GM23248 (cell line): ENCODE results near the gene RPL26. TPM values are rescaled to one million over a fixed set of nuclear protein-coding genes. Genes with fewer than 3 reads are reported as not detected.

Experiments used
- DNase-seq: peaks from one replicate; pipeline ENCODE4 v3.0.0-alpha.2; 2015
- H2AFZ ChIP-seq: fragments of 200-600 bp; sonication (generic); 2 replicates; pipeline ENCODE4 v1.6.1; 2016; ENCODE audit warnings: antibody characterized with exemption
- H3F3A ChIP-seq: fragments of 200-600 bp; sonication (generic); 2 replicates; pipeline ENCODE4 v1.6.1; 2016; ENCODE audit warnings: mild to moderate bottlenecking, antibody characterized with exemption, mixed run types; ENCODE audit not compliant: insufficient read depth
- H3K27ac ChIP-seq: fragments of 200-600 bp; sonication (generic); 2 replicates; pipeline ENCODE4 v1.5.1; 2016; ENCODE audit warnings: mild to moderate bottlenecking
- H3K27me3 ChIP-seq: fragments of 200-600 bp; sonication (generic); replicated peaks from 2 replicates; pipeline ENCODE4 v1.6.1; 2016; ENCODE audit warnings: mild to moderate bottlenecking; ENCODE audit not compliant: insufficient read depth
- H3K36me3 ChIP-seq: fragments of 200-600 bp; sonication (generic); 2 replicates; pipeline ENCODE4 v1.6.1; 2016; ENCODE audit warnings: low read depth, mild to moderate bottlenecking
- H3K4me1 ChIP-seq: fragments of 200-600 bp; sonication (generic); 2 replicates; pipeline ENCODE4 v1.6.1; 2016; ENCODE audit warnings: mild to moderate bottlenecking; ENCODE audit not compliant: insufficient read depth
- H3K4me2 ChIP-seq: fragments of 200-600 bp; sonication (generic); one replicate; pipeline ENCODE4 v1.6.1; 2016; ENCODE audit warnings: mild to moderate bottlenecking; ENCODE audit not compliant: unreplicated experiment
- H3K4me3 ChIP-seq: fragments of 200-600 bp; sonication (generic); 2 replicates; pipeline ENCODE4 v1.5.1; 2016; ENCODE audit warnings: mild to moderate bottlenecking
- H3K79me2 ChIP-seq: fragments of 200-600 bp; sonication (generic); 2 replicates; pipeline ENCODE4 v1.6.1; 2016; ENCODE audit warnings: mild to moderate bottlenecking; ENCODE audit not compliant: insufficient read depth
- H3K9ac ChIP-seq: fragments of 200-600 bp; sonication (generic); 2 replicates; pipeline ENCODE4 v1.6.1; 2016; ENCODE audit warnings: mild to moderate bottlenecking
- H3K9me2 ChIP-seq: fragments of 200-600 bp; sonication (generic); 2 replicates; pipeline ENCODE4 v1.6.1; 2016; ENCODE audit warnings: mixed run types, mild to moderate bottlenecking, moderate library complexity; ENCODE audit not compliant: insufficient read depth
- H3K9me3 ChIP-seq: fragments of 200-600 bp; sonication (generic); one replicate; pipeline ENCODE4 v1.6.1; 2017; ENCODE audit warnings: low read depth
- H4K20me1 ChIP-seq: fragments of 200-600 bp; sonication (generic); 2 replicates; pipeline ENCODE4 v1.6.0; 2016; ENCODE audit not compliant: insufficient read depth
- EZH2 ChIP-seq: fragments of 200-600 bp; sonication (generic); IDR thresholded peaks from 2 replicates; pipeline ENCODE4 v1.6.1; 2018; ENCODE audit warnings: antibody characterized with exemption, mild to moderate bottlenecking; ENCODE audit not compliant: insufficient read depth, poor library complexity, severe bottlenecking
- EZH2phosphoT487 ChIP-seq: fragments of 200-600 bp; sonication (generic); IDR thresholded peaks from 2 replicates; pipeline ENCODE4 v1.6.1; 2018; ENCODE audit warnings: antibody characterized with exemption, moderate library complexity, mild to moderate bottlenecking, low read depth; ENCODE audit not compliant: insufficient read depth
- WGBS, 2 experiments: methylation state at CpG; one replicate each; pipeline ENCODE4 v1.1.6; 2015 to 2017; ENCODE audit warnings: low lambda C conversion rate in 2 of 2, low coverage in 1 of 2; ENCODE audit errors: missing lambda C conversion rate in 2 of 2; 5-methylcytosine and 5-hydroxymethylcytosine counted together
- in situ Hi-C: fragments of 300-500 bp; cut with MboI; formaldehyde crosslinking; loops from 2 replicates; pipeline ENCODE4 v1.15.0; 2020
- polyA plus RNA-seq: library from polyadenylated mRNA; unstranded; fragments of >200 nt; fragmentation: Nextera tagmentation; extraction: Ambion mirVana; gene quantifications from 2 replicates; pipeline ENCODE4 v1.2.1, GENCODE V29; 2016
- small RNA-seq: library from RNA; depleted of rRNA; stranded (forward); fragments of <200 nt; gene quantifications from one replicate; pipeline ENCODE3, GENCODE V24; 2014; ENCODE audit warnings: low read depth, low replicate concordance
- total RNA-seq: library from RNA; depleted of rRNA; stranded (reverse); fragments of >200 nt; shearing (Covaris generic); gene quantifications from 2 replicates; pipeline ENCODE4 v1.2.3, GENCODE V29; 2014; rRNA removed

Gene RPL26
- total and polyA plus RNA-seq, 2 experiments from 2014 or later: 522 to 2,122 TPM

- H3K36me3 ChIP-seq: no peaks in the 10 kb centered on the region
- H3K27ac ChIP-seq: no peak overlapping the region
- peak; percentile 35 for DNase-seq
- no peaks in the 10 kb centered on the region for H3K9me2 ChIP-seq
- no peaks in the 10 kb centered on the region for H3K27me3 ChIP-seq
- H3K9ac ChIP-seq: no peak overlapping the region
- TF ChIP-seq EZH2phosphoT487 (no peak), EZH2 (no peak)
- H3K79me2 ChIP-seq: no peaks in the 10 kb centered on the region
- H3K4me3 ChIP-seq: peak overlapping the region; percentile 31; the same call in 1 of the 2 replicates
- no peaks in the 10 kb centered on the region for H4K20me1 ChIP-seq
- peak overlapping the region; percentile 42 for H2AFZ ChIP-seq
- WGBS, 2 experiments: 7 to 8% methylated on average over 11 of the region's 11 CpGs
- in situ Hi-C loops: no loop called here
- peak overlapping the region; percentile 26 for H3K4me2 ChIP-seq
- no peaks in the 10 kb centered on the region for H3K9me3 ChIP-seq
- no peaks in the 10 kb centered on the region for H3K4me1 ChIP-seq
- no peaks in the 10 kb centered on the region for H3F3A ChIP-seq
Observed at GRCh38 chr17:8337802-8338752, 44.9 kb downstream of the RPL26 start.

GRCh38 chr17:8333281-8333680, 49.7 kb downstream of the RPL26 start:
- H3K9ac ChIP-seq: no peak overlapping the region
- H3K9me2 ChIP-seq: no peaks in the 10 kb centered on the region
- no peaks in the 10 kb centered on the region for H4K20me1 ChIP-seq
- no peak overlapping the region for H2AFZ ChIP-seq
- 70 to 89% methylated on average over 4 of the region's 4 CpGs for WGBS, 2 experiments
- TF ChIP-seq EZH2 (no peak), EZH2phosphoT487 (no peak)
- no peaks in the 10 kb centered on the region for H3K36me3 ChIP-seq
- H3F3A ChIP-seq: no peaks in the 10 kb centered on the region
- H3K4me2 ChIP-seq: no peak overlapping the region
- no peaks in the 10 kb centered on the region for H3K4me1 ChIP-seq
- no peaks in the 10 kb centered on the region for H3K79me2 ChIP-seq
- in situ Hi-C loops: no loop called here
- no peak for DNase-seq
- no peaks in the 10 kb centered on the region for H3K9me3 ChIP-seq
- H3K27ac ChIP-seq: no peak overlapping the region
- no peak overlapping the region for H3K4me3 ChIP-seq
- H3K27me3 ChIP-seq: no peaks in the 10 kb centered on the region

GRCh38 chr17:8332688-8333087, 50.3 kb downstream of the RPL26 start:
- WGBS, 2 experiments: 71 to 77% methylated on average over 5 of the region's 5 CpGs
- H3K4me2 ChIP-seq: no peak overlapping the region

GRCh38 chr17:8332128-8332527, 50.9 kb downstream of the RPL26 start:
- H3K9ac ChIP-seq: no peak overlapping the region
- H3K9me2 ChIP-seq: no peaks in the 10 kb centered on the region
- no peak overlapping the region for H3K27ac ChIP-seq
- H3F3A ChIP-seq: no peaks in the 10 kb centered on the region
- H3K27me3 ChIP-seq: no peaks in the 10 kb centered on the region
- no peak overlapping the region for H2AFZ ChIP-seq
- H3K79me2 ChIP-seq: no peaks in the 10 kb centered on the region
- DNase-seq: no peak
- in situ Hi-C loops: no loop called here
- no peak overlapping the region for H3K4me2 ChIP-seq
- 58 to 63% methylated on average over 2 of the region's 2 CpGs for WGBS, 2 experiments
- no peaks in the 10 kb centered on the region for H4K20me1 ChIP-seq
- H3K4me1 ChIP-seq: no peaks in the 10 kb centered on the region
- H3K36me3 ChIP-seq: no peaks in the 10 kb centered on the region
- H3K4me3 ChIP-seq: no peak overlapping the region
- TF ChIP-seq EZH2 (no peak), EZH2phosphoT487 (no peak)
- H3K9me3 ChIP-seq: no peaks in the 10 kb centered on the region

More at GRCh38 chr17:8332688-8333087, 50.3 kb downstream of the RPL26 start:
- no peaks in the 10 kb centered on the region for H3K27me3 ChIP-seq
- no peak overlapping the region for H2AFZ ChIP-seq
- H3K36me3 ChIP-seq: no peaks in the 10 kb centered on the region
- no peak overlapping the region for H3K9ac ChIP-seq
- no peaks in the 10 kb centered on the region for H4K20me1 ChIP-seq
- no peaks in the 10 kb centered on the region for H3K79me2 ChIP-seq
- H3K4me3 ChIP-seq: no peak overlapping the region
- H3F3A ChIP-seq: no peaks in the 10 kb centered on the region
- H3K9me3 ChIP-seq: no peaks in the 10 kb centered on the region
- no peaks in the 10 kb centered on the region for H3K9me2 ChIP-seq
- DNase-seq: no peak
- no peaks in the 10 kb centered on the region for H3K4me1 ChIP-seq
- in situ Hi-C loops: no loop called here
- H3K27ac ChIP-seq: no peak overlapping the region
- TF ChIP-seq EZH2phosphoT487: no peak

Small RNA genes within 50 kb of the gene (small RNA-seq; reads per million reads assigned to genes)
- gene RF00265: not detected

Other genes starting within 250 kb of the RPL26 start
- gene PER1, start 230.8 kb downstream of the RPL26 start, total RNA-seq: 4.4 and 5.1 TPM in 2 replicates
- 5.3 and 5.9 TPM in 2 replicates for gene PER1, start 230.8 kb downstream of the RPL26 start, polyA plus RNA-seq
- 6.2 and 6.5 TPM in 2 replicates for gene VAMP2, start 220.2 kb downstream of the RPL26 start, total RNA-seq
- 25.5 and 27.1 TPM in 2 replicates for gene VAMP2, start 220.2 kb downstream of the RPL26 start, polyA plus RNA-seq
- gene TMEM107, start 206.8 kb downstream of the RPL26 start, total RNA-seq: 11.6 TPM in 2 replicates
- 20.6 and 20.9 TPM in 2 replicates for gene TMEM107, start 206.8 kb downstream of the RPL26 start, polyA plus RNA-seq
- gene BORCS6, start 193.0 kb downstream of the RPL26 start, total RNA-seq: 3.9 and 5.6 TPM in 2 replicates
- 3.4 and 4.5 TPM in 2 replicates for gene BORCS6, start 193.0 kb downstream of the RPL26 start, polyA plus RNA-seq
- gene AURKB, start 172.6 kb downstream of the RPL26 start, total RNA-seq: 9.4 and 18.4 TPM in 2 replicates
- 22.9 and 24.1 TPM in 2 replicates for gene AURKB, start 172.6 kb downstream of the RPL26 start, polyA plus RNA-seq
- gene CTC1, start 135.1 kb downstream of the RPL26 start, total RNA-seq: 2.0 and 7.0 TPM in 2 replicates
- gene CTC1, start 135.1 kb downstream of the RPL26 start, polyA plus RNA-seq: 5.4 and 6.0 TPM in 2 replicates
- 13.4 and 33.0 TPM in 2 replicates for gene PFAS, start 133.9 kb downstream of the RPL26 start, total RNA-seq
- gene PFAS, start 133.9 kb downstream of the RPL26 start, polyA plus RNA-seq: 14.8 and 16.0 TPM in 2 replicates
- gene RANGRF, start 94.5 kb downstream of the RPL26 start, total RNA-seq: 4.8 and 13.8 TPM in 2 replicates
- 29.7 and 30.3 TPM in 2 replicates for gene RANGRF, start 94.5 kb downstream of the RPL26 start, polyA plus RNA-seq
- gene SLC25A35, start 87.8 kb downstream of the RPL26 start, total RNA-seq: 0.65 and 2.0 TPM in 2 replicates
- 1.2 and 2.0 TPM in 2 replicates for gene SLC25A35, start 87.8 kb downstream of the RPL26 start, polyA plus RNA-seq
- not detected in 2 replicates for gene ARHGEF15, start 73.0 kb downstream of the RPL26 start, total RNA-seq
- not detected in 2 replicates for gene ARHGEF15, start 73.0 kb downstream of the RPL26 start, polyA plus RNA-seq
- gene ODF4, start 43.4 kb downstream of the RPL26 start, total RNA-seq: not detected in 2 replicates
- gene ODF4, start 43.4 kb downstream of the RPL26 start, polyA plus RNA-seq: not detected in 2 replicates
- not detected in 2 replicates for gene RNF222, start 14.6 kb upstream of the RPL26 start, total RNA-seq
- not detected in 2 replicates for gene RNF222, start 14.6 kb upstream of the RPL26 start, polyA plus RNA-seq
- 74.9 and 76.4 TPM in 2 replicates for gene NDEL1, start 52.7 kb upstream of the RPL26 start, total RNA-seq
- gene NDEL1, start 52.7 kb upstream of the RPL26 start, polyA plus RNA-seq: 105 and 111 TPM in 2 replicates
- 39.2 and 46.8 TPM in 2 replicates for gene MYH10, start 247.5 kb upstream of the RPL26 start, total RNA-seq
- 69.5 and 76.8 TPM in 2 replicates for gene MYH10, start 247.5 kb upstream of the RPL26 start, polyA plus RNA-seq